HuH-7.5 (cell line): ENCODE data around the gene LSM7.

Experiments
- DNase-seq: peaks from one replicate; pipeline ENCODE4 v3.0.0; 2011; ENCODE audit warnings: low spot score

Gene LSM7

DNA sequence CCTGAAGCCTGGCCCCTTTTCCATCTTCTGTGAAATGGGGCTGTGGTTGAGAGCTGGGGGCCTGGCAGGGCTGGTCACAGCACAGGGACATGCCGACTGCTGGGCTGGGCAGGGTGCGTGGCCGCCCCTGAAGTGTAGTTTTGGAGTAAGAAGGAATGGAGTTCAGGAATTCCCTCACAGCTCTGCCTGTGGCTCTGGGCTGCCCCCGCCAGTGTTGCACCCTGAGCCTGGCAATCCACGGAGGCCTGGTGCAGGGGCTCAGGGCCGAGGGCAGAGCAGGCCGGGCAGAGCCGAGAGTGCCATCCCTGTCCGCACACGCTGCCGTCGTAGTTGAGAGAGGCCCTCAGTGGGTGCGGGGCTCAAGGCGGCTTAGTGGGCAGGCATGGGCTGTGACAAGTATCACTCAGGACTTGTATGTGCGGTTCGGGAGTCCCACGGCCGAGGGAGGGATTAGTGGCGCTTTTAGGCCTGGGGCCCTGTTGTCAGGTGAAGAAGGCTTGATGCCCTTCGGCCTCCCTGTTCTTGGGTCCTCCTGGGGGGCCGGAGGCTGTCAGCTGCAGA lies 9.7 kb upstream of the LSM7 start:
- no peak for DNase-seq

- DNase-seq, result peak; percentile 65
These were observed 8.9 kb upstream of the LSM7 start for GRCh38 chr19:2337329-2337707.

DNA sequence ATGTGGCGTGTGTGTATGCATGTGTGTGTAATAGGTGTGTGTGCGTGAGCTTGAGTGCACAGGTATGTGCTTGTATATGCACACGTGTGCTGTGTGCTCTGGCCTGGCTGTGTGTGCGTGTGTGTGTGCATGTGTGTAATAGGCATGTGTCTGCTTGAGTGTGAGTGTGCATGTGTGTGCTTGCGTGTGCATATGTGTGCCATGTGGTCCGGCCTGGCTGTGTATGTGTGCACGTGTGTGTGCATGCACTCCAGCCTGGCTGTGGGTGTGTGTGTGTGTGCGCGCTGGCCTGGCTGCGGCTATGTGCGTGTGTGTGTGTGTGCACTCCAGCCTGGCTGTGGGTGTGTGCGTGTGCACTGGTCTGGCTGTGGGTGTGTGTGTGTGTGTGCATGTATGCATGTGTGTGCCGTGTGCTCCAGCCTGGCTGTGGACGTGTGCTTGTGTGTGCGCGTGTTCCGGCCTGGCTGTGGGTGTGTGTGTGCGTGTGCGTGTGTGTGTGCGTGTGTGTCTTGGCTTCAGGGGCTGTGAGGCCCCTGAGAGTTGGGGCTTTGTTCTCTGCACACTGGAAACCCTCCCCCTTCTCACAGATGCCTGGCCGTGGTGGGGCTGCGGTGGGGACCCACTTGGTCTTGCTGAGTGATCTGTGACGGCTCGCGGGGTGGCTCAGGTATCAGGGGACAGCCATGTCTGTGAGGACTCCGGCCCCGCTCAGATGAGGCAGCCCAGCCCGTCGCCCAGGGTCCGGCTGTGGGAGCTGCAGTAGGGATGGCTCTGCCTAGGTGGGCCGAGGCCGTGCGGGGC lies 8.3 kb upstream of the LSM7 start:
- no peak for DNase-seq

- DNase-seq, result no peak
These were observed 7.5 kb upstream of the LSM7 start for GRCh38 chr19:2335848-2336247.

- no peak for DNase-seq
These were observed 6.8 kb upstream of the LSM7 start for GRCh38 chr19:2334986-2335846.

GRCh38 chr19:2334426-2334825 lies 6.0 kb upstream of the LSM7 start:
- no peak for DNase-seq

GRCh38 chr19:2333807-2334211 lies 5.4 kb upstream of the LSM7 start:
- no peak for DNase-seq

- DNase-seq, result no peak
These were observed 4.8 kb upstream of the LSM7 start for GRCh38 chr19:2333027-2333806.

GRCh38 chr19:2332341-2333026 lies 4.1 kb upstream of the LSM7 start:
- DNase-seq, result no peak

DNA sequence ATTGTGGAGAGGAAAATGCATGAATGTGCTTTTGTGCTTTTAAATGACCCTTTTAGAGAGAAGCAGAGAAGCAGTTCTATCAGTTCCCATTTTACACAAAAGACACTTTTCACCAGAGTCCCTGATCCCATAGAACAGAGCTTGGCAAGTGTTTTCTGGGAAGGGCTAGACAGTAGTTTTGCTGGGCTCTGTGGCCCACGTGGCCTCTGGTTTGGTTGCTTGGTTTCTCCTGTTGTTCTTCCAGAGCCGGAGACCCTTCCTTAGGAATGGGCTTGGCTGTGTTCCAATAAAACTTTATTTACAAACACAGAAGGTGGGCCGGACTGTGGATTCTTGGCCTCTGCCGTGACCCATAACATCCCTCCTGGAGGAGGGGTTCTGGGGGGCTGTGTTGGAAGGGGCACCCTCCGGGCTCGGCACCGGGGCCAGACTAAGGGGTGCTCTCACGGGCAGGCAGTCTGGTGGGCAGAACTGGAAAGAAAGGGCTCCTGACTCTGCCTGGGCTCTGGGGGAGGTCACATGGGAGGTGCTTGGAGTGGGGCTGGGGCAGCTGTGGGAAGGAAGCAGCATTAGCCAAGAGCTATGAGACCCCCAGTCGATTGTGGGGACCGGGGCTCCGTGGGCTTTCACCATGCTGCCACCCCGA lies 3.3 kb upstream of the LSM7 start:
- no peak for DNase-seq

DNA sequence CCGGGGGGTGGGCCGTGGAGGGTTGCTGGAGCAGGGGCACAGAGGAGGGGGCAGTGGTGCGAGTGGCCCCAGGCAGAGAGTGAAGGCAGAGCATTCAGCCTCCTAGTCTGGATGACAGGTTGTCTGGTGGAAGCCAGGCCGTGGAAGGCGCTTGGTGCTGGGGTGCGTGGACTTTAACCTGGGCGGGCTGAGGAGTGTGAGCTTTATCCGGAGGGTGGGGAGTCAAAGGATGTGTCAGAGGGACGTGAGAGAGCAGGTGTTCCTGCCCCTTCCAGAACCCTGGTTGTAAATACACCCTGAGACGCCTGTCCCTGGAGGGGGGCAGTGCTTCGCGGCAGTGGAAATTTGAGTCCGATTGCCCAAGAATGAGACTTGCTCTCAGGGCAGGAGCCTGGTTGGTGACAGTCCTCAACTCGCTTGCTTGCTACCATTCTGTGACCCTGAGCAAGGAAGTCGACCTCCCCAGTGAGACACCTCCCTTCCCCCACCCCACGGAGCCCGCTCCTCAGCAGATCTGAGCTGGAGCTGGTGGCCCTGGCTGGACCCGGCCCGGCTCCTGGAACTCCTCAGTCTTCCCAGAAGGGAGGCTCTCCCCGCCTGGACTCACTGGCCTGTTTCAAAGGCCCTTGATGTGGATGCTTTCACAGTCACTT lies 2.4 kb upstream of the LSM7 start:
- peak; percentile 96 for DNase-seq

DNA sequence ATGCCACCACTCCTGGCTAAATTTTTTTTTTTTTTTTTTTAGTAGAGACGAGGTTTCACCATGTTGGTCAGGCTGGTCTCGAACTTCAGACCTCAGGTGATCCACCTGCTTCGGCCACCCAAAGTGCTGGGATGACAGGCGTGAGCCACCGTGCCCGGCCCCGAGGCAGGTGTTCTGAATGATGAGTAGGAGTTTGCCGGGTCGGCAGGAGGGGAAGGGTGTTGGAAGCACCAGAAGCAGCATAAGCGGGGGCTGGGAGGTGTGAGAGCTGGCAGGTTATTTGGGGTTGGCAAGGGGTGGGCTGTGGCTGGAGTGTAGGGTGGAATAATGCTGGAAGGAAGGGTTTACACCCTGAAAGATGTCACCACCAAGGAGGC lies 1.9 kb upstream of the LSM7 start:
- DNase-seq, result no peak

GRCh38 chr19:2329501-2329916 lies 1.1 kb upstream of the LSM7 start:
- peak; percentile 62 for DNase-seq

GRCh38 chr19:2329149-2329478 lies 728 bp upstream of the LSM7 start:
- no peak for DNase-seq

DNA sequence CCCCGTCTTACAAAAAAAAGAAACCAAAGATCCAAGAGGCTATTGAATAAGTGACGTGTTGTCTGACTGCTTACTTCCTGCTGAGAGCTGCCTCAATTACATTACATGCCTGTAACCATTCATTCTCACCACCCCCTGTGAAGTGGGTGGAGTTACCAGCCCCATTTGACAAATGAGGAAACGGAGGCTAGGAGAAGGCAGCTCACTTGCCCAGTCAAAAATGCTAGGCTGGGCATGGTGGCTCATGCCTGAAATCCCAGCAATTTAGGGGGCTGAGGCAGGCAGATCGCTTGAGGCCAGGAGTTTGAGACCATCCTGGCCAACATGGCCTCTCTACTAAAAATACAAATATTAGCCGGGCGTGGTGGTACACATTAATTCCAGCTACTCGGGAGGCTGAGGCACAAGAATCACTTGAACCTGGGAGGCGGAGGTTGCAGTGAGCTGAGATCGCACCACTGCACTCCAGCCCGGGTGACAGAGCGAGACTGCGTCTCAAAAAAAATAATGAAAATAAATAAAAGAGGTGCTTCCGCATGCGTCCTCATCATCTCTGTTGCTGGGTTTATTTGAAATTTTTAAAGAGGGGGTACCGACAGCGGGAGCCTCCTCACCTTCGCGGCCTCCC lies 499 bp downstream of the LSM7 start:
- no peak for DNase-seq

GRCh38 chr19:2326699-2327360 lies 1.6 kb downstream of the LSM7 start:
- DNase-seq, result no peak

DNA sequence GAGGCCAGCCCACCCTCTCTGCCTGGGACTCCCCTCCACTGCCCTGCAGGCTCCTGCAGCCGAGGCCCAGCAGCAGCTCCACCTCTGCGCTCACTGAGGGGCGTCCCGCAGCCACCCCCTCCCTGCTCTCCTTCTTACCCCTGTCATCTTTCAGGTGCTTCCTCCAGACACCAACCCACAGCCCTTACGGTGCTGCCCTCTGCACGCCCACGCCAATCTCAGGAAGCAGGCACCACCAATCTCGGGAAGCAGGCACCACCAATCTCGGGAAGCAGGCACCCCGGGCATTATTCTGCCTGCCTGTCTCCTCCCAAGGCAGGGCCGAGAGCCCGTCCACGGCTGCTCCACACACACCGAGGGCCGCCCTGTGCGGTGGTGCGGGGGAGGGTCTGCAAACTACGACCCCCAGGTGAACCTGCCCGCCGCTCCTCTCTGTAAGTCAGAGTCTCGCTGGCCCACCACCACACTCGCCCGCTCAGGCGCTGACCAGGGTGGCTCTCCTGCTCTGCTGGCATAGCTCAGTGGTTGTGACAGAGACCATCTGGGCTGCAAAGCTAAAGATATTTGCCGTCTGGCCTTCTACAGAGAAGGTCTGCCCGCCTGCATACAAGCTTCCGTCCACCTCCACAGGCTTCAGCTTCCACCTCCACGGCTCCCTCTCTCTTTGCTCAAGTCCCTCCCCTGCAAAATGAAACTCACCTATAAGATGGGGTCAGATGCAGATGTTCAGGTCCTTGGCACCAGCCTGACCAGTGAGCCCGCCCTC lies 2.9 kb downstream of the LSM7 start:
- no peak for DNase-seq

- DNase-seq, result no peak
These were observed 4.0 kb downstream of the LSM7 start for GRCh38 chr19:2324220-2324948.
